PFSK-1 (cell line): ENCODE measurements around the gene CHST9.

ENCODE experiments used
- POLR2AphosphoS5 ChIP-seq: IDR thresholded peaks from 2 replicates; pipeline ENCODE4 v1.6.1; 2012; ENCODE audit warnings: low read depth, mild to moderate bottlenecking, control low read depth, low read length, moderate library complexity
- SIN3A ChIP-seq: IDR thresholded peaks from 2 replicates; pipeline ENCODE4 v1.6.1; 2012; ENCODE audit warnings: mild to moderate bottlenecking, low read length, moderate library complexity, borderline replicate concordance; ENCODE audit not compliant: insufficient read depth
- TAF1 ChIP-seq: IDR thresholded peaks from 2 replicates; pipeline ENCODE4 v1.6.1; 2012; ENCODE audit warnings: low read length, control low read depth, borderline replicate concordance; ENCODE audit not compliant: insufficient read depth
- TF ChIP-seq, protein P1 (sequence below), 2 experiments: IDR thresholded peaks; 2 replicates each; pipeline versions ENCODE4 v1.6.1 to v1.8.0; 2011 to 2012; ENCODE audit warnings: low read depth in 2 of 2, low read length in 2 of 2, control low read depth in 1 of 2, inconsistent platforms in 1 of 2, mild to moderate bottlenecking in 1 of 2, moderate library complexity in 1 of 2; ENCODE audit not compliant: insufficient read depth in 1 of 2

DNA sequence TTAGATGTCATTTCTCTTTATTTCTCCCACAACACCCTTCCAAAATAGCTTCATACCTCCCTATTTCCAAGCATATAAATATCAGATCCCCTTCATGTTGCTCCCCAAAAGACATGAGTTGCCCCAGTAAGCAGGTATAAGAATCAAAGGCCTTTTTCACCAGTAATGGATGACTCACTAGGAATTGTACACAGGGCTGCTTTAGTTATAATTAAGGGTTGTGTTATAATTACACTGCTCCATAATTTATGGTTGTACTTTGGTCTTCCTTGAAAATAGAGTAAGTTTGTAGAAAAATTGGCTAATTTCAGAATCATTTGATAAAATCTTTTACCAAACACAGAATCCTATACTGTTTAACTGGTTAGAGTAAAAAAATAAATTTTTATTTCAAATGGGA lies 310.8 kb downstream of the CHST9 start:
- TF ChIP-seq SIN3A: no peak
- TF ChIP-seq TAF1: no peak
- no peak for TF ChIP-seq POLR2AphosphoS5
- TF ChIP-seq, protein P1, sequence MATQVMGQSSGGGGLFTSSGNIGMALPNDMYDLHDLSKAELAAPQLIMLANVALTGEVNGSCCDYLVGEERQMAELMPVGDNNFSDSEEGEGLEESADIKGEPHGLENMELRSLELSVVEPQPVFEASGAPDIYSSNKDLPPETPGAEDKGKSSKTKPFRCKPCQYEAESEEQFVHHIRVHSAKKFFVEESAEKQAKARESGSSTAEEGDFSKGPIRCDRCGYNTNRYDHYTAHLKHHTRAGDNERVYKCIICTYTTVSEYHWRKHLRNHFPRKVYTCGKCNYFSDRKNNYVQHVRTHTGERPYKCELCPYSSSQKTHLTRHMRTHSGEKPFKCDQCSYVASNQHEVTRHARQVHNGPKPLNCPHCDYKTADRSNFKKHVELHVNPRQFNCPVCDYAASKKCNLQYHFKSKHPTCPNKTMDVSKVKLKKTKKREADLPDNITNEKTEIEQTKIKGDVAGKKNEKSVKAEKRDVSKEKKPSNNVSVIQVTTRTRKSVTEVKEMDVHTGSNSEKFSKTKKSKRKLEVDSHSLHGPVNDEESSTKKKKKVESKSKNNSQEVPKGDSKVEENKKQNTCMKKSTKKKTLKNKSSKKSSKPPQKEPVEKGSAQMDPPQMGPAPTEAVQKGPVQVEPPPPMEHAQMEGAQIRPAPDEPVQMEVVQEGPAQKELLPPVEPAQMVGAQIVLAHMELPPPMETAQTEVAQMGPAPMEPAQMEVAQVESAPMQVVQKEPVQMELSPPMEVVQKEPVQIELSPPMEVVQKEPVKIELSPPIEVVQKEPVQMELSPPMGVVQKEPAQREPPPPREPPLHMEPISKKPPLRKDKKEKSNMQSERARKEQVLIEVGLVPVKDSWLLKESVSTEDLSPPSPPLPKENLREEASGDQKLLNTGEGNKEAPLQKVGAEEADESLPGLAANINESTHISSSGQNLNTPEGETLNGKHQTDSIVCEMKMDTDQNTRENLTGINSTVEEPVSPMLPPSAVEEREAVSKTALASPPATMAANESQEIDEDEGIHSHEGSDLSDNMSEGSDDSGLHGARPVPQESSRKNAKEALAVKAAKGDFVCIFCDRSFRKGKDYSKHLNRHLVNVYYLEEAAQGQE (IDR thresholded peaks at IDR 0.05; ENCODE audit: insufficient read depth in 1 of 2, low read depth in 2 of 2, low read length in 2 of 2): no peak
